ENCODE results near the gene ORC2.

The ORC2 gene

GRCh38 chr2:200963124-200963917 is at the start of gene ORC2:
TSS of gene ORC2 (minus strand) at chr2:200963660. CDS start at chr2:200958123, 5,537 bp downstream.
- Histone ChIP-seq H3K36me3 (ENCODE audit: control insufficient read depth in 2 of 2, insufficient read depth in 2 of 2, low read length in 2 of 2) (peaks cover 0 to 4% of the 10 kb centered on the region in 2 donors), H3K9me3 (ENCODE audit: control insufficient read depth in 2 of 2, low read length in 2 of 2) (no peaks in the 10 kb centered on the region), H3K9ac (ENCODE audit: low read depth in 1 of 2, low read length in 2 of 2) (peak within 1 kb of the TSS; percentile 87 to 92), H3K27ac (ENCODE audit: low read depth in 2 of 2, low read length in 2 of 2) (peak within 1 kb of the TSS; percentile 91 to 94), H3K4me1 (ENCODE audit: control insufficient read depth in 2 of 2, insufficient read depth in 2 of 2, low read length in 2 of 2) (peaks cover 12 to 24% of the 10 kb centered on the region in 2 donors), H3K4me3 (ENCODE audit: low read length in 2 of 2) (peak within 1 kb of the TSS; percentile 79 to 99), H3K27me3 (ENCODE audit: control insufficient read depth in 2 of 2, insufficient read depth in 2 of 2, low read length in 2 of 2) (no peaks in the 10 kb centered on the region)

GRCh38 chr2:201008296-201008829 is 44.9 kb upstream of the ORC2 start:
- no peak overlapping the region for H3K4me3 ChIP-seq (ENCODE audit: low read length in 2 of 2)
- peak overlapping the region; percentile 59 to 63 for H3K27ac ChIP-seq (ENCODE audit: low read depth in 2 of 2, low read length in 2 of 2)
- H3K36me3 ChIP-seq (ENCODE audit: control insufficient read depth in 2 of 2, insufficient read depth in 2 of 2, low read length in 2 of 2), result peaks cover 0 to 23% of the 10 kb centered on the region in 2 donors
- no peak overlapping the region for H3K9ac ChIP-seq (ENCODE audit: low read depth in 1 of 2, low read length in 2 of 2)
- peaks cover 0 to 20% of the 10 kb centered on the region in 2 donors for H3K4me1 ChIP-seq (ENCODE audit: control insufficient read depth in 2 of 2, insufficient read depth in 2 of 2, low read length in 2 of 2)
- H3K9me3 ChIP-seq (ENCODE audit: control insufficient read depth in 2 of 2, low read length in 2 of 2), result no peaks in the 10 kb centered on the region
- H3K27me3 ChIP-seq (ENCODE audit: control insufficient read depth in 2 of 2, insufficient read depth in 2 of 2, low read length in 2 of 2), result no peaks in the 10 kb centered on the region

GRCh38 chr2:201007584-201007998 is 44.1 kb upstream of the ORC2 start:
- peaks cover 0 to 20% of the 10 kb centered on the region in 2 donors for H3K4me1 ChIP-seq (ENCODE audit: control insufficient read depth in 2 of 2, insufficient read depth in 2 of 2, low read length in 2 of 2)
- H3K27me3 ChIP-seq (ENCODE audit: control insufficient read depth in 2 of 2, insufficient read depth in 2 of 2, low read length in 2 of 2), result no peaks in the 10 kb centered on the region
- H3K27ac ChIP-seq (ENCODE audit: low read depth in 2 of 2, low read length in 2 of 2), result peak overlapping the region; percentile 59 to 63
- H3K4me3 ChIP-seq (ENCODE audit: low read length in 2 of 2), result peak overlapping the region in 1 of 2 donors; percentile 22
- peaks cover 0 to 23% of the 10 kb centered on the region in 2 donors for H3K36me3 ChIP-seq (ENCODE audit: control insufficient read depth in 2 of 2, insufficient read depth in 2 of 2, low read length in 2 of 2)
- H3K9ac ChIP-seq (ENCODE audit: low read depth in 1 of 2, low read length in 2 of 2), result no peak overlapping the region
- no peaks in the 10 kb centered on the region for H3K9me3 ChIP-seq (ENCODE audit: control insufficient read depth in 2 of 2, low read length in 2 of 2)

GRCh38 chr2:201006704-201007103 is 43.2 kb upstream of the ORC2 start:
- H3K27ac ChIP-seq (ENCODE audit: low read depth in 2 of 2, low read length in 2 of 2), result no peak overlapping the region
- no peak overlapping the region for H3K9ac ChIP-seq (ENCODE audit: low read depth in 1 of 2, low read length in 2 of 2)
- peak overlapping the region in 1 of 2 donors; percentile 22 for H3K4me3 ChIP-seq (ENCODE audit: low read length in 2 of 2)
- no peaks in the 10 kb centered on the region for H3K9me3 ChIP-seq (ENCODE audit: control insufficient read depth in 2 of 2, low read length in 2 of 2)
- peaks cover 0 to 23% of the 10 kb centered on the region in 2 donors for H3K36me3 ChIP-seq (ENCODE audit: control insufficient read depth in 2 of 2, insufficient read depth in 2 of 2, low read length in 2 of 2)
- H3K4me1 ChIP-seq (ENCODE audit: control insufficient read depth in 2 of 2, insufficient read depth in 2 of 2, low read length in 2 of 2), result peaks cover 0 to 20% of the 10 kb centered on the region in 2 donors
- H3K27me3 ChIP-seq (ENCODE audit: control insufficient read depth in 2 of 2, insufficient read depth in 2 of 2, low read length in 2 of 2), result no peaks in the 10 kb centered on the region

GRCh38 chr2:201004370-201004769 is 40.9 kb upstream of the ORC2 start:
- Histone ChIP-seq H3K27me3 (ENCODE audit: control insufficient read depth in 2 of 2, insufficient read depth in 2 of 2, low read length in 2 of 2) (no peaks in the 10 kb centered on the region), H3K4me3 (ENCODE audit: low read length in 2 of 2) (no peak overlapping the region), H3K36me3 (ENCODE audit: control insufficient read depth in 2 of 2, insufficient read depth in 2 of 2, low read length in 2 of 2) (peaks cover 3 to 28% of the 10 kb centered on the region in 2 donors), H3K4me1 (ENCODE audit: control insufficient read depth in 2 of 2, insufficient read depth in 2 of 2, low read length in 2 of 2) (peaks cover 0 to 20% of the 10 kb centered on the region in 2 donors), H3K9me3 (ENCODE audit: control insufficient read depth in 2 of 2, low read length in 2 of 2) (no peaks in the 10 kb centered on the region), H3K9ac (ENCODE audit: low read depth in 1 of 2, low read length in 2 of 2) (no peak overlapping the region), H3K27ac (ENCODE audit: low read depth in 2 of 2, low read length in 2 of 2) (no peak overlapping the region)

- Histone ChIP-seq H3K4me1 (ENCODE audit: control insufficient read depth in 2 of 2, insufficient read depth in 2 of 2, low read length in 2 of 2) (no peaks in the 10 kb centered on the region), H3K4me3 (ENCODE audit: low read length in 2 of 2) (no peak overlapping the region), H3K9ac (ENCODE audit: low read depth in 1 of 2, low read length in 2 of 2) (no peak overlapping the region), H3K9me3 (ENCODE audit: control insufficient read depth in 2 of 2, low read length in 2 of 2) (no peaks in the 10 kb centered on the region), H3K36me3 (ENCODE audit: control insufficient read depth in 2 of 2, insufficient read depth in 2 of 2, low read length in 2 of 2) (peaks cover 21 to 32% of the 10 kb centered on the region in 2 donors), H3K27me3 (ENCODE audit: control insufficient read depth in 2 of 2, insufficient read depth in 2 of 2, low read length in 2 of 2) (no peaks in the 10 kb centered on the region), H3K27ac (ENCODE audit: low read depth in 2 of 2, low read length in 2 of 2) (no peak overlapping the region)
Observed at GRCh38 chr2:200993097-200993496, 29.6 kb upstream of the ORC2 start.

GRCh38 chr2:200987137-200987536 is 23.7 kb upstream of the ORC2 start:
- Histone ChIP-seq H3K36me3 (ENCODE audit: control insufficient read depth in 2 of 2, insufficient read depth in 2 of 2, low read length in 2 of 2) (peaks cover 24 to 35% of the 10 kb centered on the region in 2 donors), H3K9ac (ENCODE audit: low read depth in 1 of 2, low read length in 2 of 2) (no peak overlapping the region), H3K27ac (ENCODE audit: low read depth in 2 of 2, low read length in 2 of 2) (no peak overlapping the region), H3K4me1 (ENCODE audit: control insufficient read depth in 2 of 2, insufficient read depth in 2 of 2, low read length in 2 of 2) (no peaks in the 10 kb centered on the region), H3K9me3 (ENCODE audit: control insufficient read depth in 2 of 2, low read length in 2 of 2) (no peaks in the 10 kb centered on the region), H3K4me3 (ENCODE audit: low read length in 2 of 2) (no peak overlapping the region), H3K27me3 (ENCODE audit: control insufficient read depth in 2 of 2, insufficient read depth in 2 of 2, low read length in 2 of 2) (no peaks in the 10 kb centered on the region)

- Histone ChIP-seq H3K4me1 (ENCODE audit: control insufficient read depth in 2 of 2, insufficient read depth in 2 of 2, low read length in 2 of 2) (no peaks in the 10 kb centered on the region), H3K27ac (ENCODE audit: low read depth in 2 of 2, low read length in 2 of 2) (no peak overlapping the region), H3K9me3 (ENCODE audit: control insufficient read depth in 2 of 2, low read length in 2 of 2) (no peaks in the 10 kb centered on the region), H3K4me3 (ENCODE audit: low read length in 2 of 2) (no peak overlapping the region), H3K36me3 (ENCODE audit: control insufficient read depth in 2 of 2, insufficient read depth in 2 of 2, low read length in 2 of 2) (peaks cover 34 to 37% of the 10 kb centered on the region in 2 donors), H3K9ac (ENCODE audit: low read depth in 1 of 2, low read length in 2 of 2) (no peak overlapping the region), H3K27me3 (ENCODE audit: control insufficient read depth in 2 of 2, insufficient read depth in 2 of 2, low read length in 2 of 2) (no peaks in the 10 kb centered on the region)
Observed at GRCh38 chr2:200985799-200986198, 22.3 kb upstream of the ORC2 start.

- H3K9ac ChIP-seq (ENCODE audit: low read depth in 1 of 2, low read length in 2 of 2), result no peak overlapping the region
Observed at GRCh38 chr2:200976710-200977109, 13.2 kb upstream of the ORC2 start.

GRCh38 chr2:200975672-200976071 is 12.2 kb upstream of the ORC2 start:
- no peak overlapping the region for H3K4me3 ChIP-seq (ENCODE audit: low read length in 2 of 2)
- no peaks in the 10 kb centered on the region for H3K4me1 ChIP-seq (ENCODE audit: control insufficient read depth in 2 of 2, insufficient read depth in 2 of 2, low read length in 2 of 2)
- H3K27ac ChIP-seq (ENCODE audit: low read depth in 2 of 2, low read length in 2 of 2), result no peak overlapping the region
- no peak overlapping the region for H3K9ac ChIP-seq (ENCODE audit: low read depth in 1 of 2, low read length in 2 of 2)
- no peaks in the 10 kb centered on the region for H3K27me3 ChIP-seq (ENCODE audit: control insufficient read depth in 2 of 2, insufficient read depth in 2 of 2, low read length in 2 of 2)
- H3K9me3 ChIP-seq (ENCODE audit: control insufficient read depth in 2 of 2, low read length in 2 of 2), result no peaks in the 10 kb centered on the region
- H3K36me3 ChIP-seq (ENCODE audit: control insufficient read depth in 2 of 2, insufficient read depth in 2 of 2, low read length in 2 of 2), result peaks cover 0 to 6% of the 10 kb centered on the region in 2 donors

More at GRCh38 chr2:200976710-200977109, 13.2 kb upstream of the ORC2 start:
- Histone ChIP-seq H3K4me1 (ENCODE audit: control insufficient read depth in 2 of 2, insufficient read depth in 2 of 2, low read length in 2 of 2) (no peaks in the 10 kb centered on the region), H3K9me3 (ENCODE audit: control insufficient read depth in 2 of 2, low read length in 2 of 2) (no peaks in the 10 kb centered on the region), H3K27ac (ENCODE audit: low read depth in 2 of 2, low read length in 2 of 2) (no peak overlapping the region), H3K27me3 (ENCODE audit: control insufficient read depth in 2 of 2, insufficient read depth in 2 of 2, low read length in 2 of 2) (no peaks in the 10 kb centered on the region), H3K4me3 (ENCODE audit: low read length in 2 of 2) (no peak overlapping the region), H3K36me3 (ENCODE audit: control insufficient read depth in 2 of 2, insufficient read depth in 2 of 2, low read length in 2 of 2) (peaks cover 10 to 16% of the 10 kb centered on the region in 2 donors)

All from mucosa of rectum (tissue), 2 donors.